Neural progenitor cell (in vitro differentiated cells): ENCODE measurements around the gene GUCY1A2. TPM values are rescaled to one million over a fixed set of nuclear protein-coding genes. Genes with fewer than 3 reads are reported as not detected.

Source experiments
- DNase-seq: peaks from one replicate; pipeline ENCODE4 v3.0.0-alpha.2; 2016; ENCODE audit warnings: low spot score
- H2AFZ ChIP-seq: fragments of 200-600 bp; sonication (generic); replicated peaks from 2 replicates; pipeline ENCODE4 v1.6.1; 2016; ENCODE audit warnings: antibody characterized with exemption
- H3F3A ChIP-seq: fragments of 200-600 bp; sonication (generic); 2 replicates; pipeline ENCODE4 v1.6.1; 2016; ENCODE audit warnings: antibody characterized with exemption, low read depth
- H3K27ac ChIP-seq: fragments of 200-600 bp; sonication (generic); 2 replicates; pipeline ENCODE4 v1.5.1; 2016; ENCODE audit warnings: mild to moderate bottlenecking
- H3K27me3 ChIP-seq: fragments of 200-600 bp; sonication (generic); 2 replicates; pipeline ENCODE4 v1.6.1; 2016; ENCODE audit warnings: mild to moderate bottlenecking, moderate library complexity
- H3K36me3 ChIP-seq: fragments of 200-600 bp; sonication (generic); 2 replicates; pipeline ENCODE4 v1.5.1; 2016
- H3K4me1 ChIP-seq: fragments of 200-600 bp; sonication (generic); 2 replicates; pipeline ENCODE4 v1.6.1; 2016; ENCODE audit warnings: mixed run types
- H3K4me2 ChIP-seq: fragments of 200-600 bp; sonication (generic); 2 replicates; pipeline ENCODE4 v1.6.1; 2016
- H3K4me3 ChIP-seq: fragments of 200-600 bp; sonication (generic); 2 replicates; pipeline ENCODE4 v1.5.1; 2016
- H3K79me2 ChIP-seq: fragments of 200-600 bp; sonication (generic); 2 replicates; pipeline ENCODE4 v1.6.1; 2016; ENCODE audit warnings: low read depth
- H3K9ac ChIP-seq: fragments of 200-600 bp; sonication (generic); 2 replicates; pipeline ENCODE4 v1.6.1; 2016
- H3K9me3 ChIP-seq: fragments of 200-600 bp; sonication (generic); 2 replicates; pipeline ENCODE4 v1.5.1; 2016; ENCODE audit warnings: low read depth
- H4K20me1 ChIP-seq: fragments of 200-600 bp; sonication (generic); 2 replicates; pipeline ENCODE4 v1.6.1; 2016; ENCODE audit warnings: low read depth
- H3K27ac Mint-ChIP-seq: 3 replicates; pipeline ENCODE4 v1.8.0; 2021; ENCODE audit warnings: mixed read lengths
- H3K27me3 Mint-ChIP-seq: 2 replicates; pipeline ENCODE4 v1.8.0; 2022; ENCODE audit warnings: low read depth, mild to moderate bottlenecking, inconsistent platforms, moderate library complexity, mixed read lengths; ENCODE audit not compliant: insufficient read depth
- H3K36me3 Mint-ChIP-seq: 3 replicates; pipeline ENCODE4 v1.8.0; 2021; ENCODE audit warnings: mixed read lengths
- H3K4me1 Mint-ChIP-seq: 3 replicates; pipeline ENCODE4 v1.8.0; 2021; ENCODE audit warnings: mixed read lengths
- H3K4me3 Mint-ChIP-seq: 3 replicates; pipeline ENCODE4 v1.8.0; 2021; ENCODE audit warnings: mild to moderate bottlenecking, moderate library complexity, mixed read lengths
- H3K9me3 Mint-ChIP-seq: 3 replicates; pipeline ENCODE4 v1.8.0; 2020; ENCODE audit warnings: mixed read lengths
- EZH2 ChIP-seq: fragments of 200-600 bp; sonication (generic); IDR thresholded peaks from 2 replicates; pipeline ENCODE4 v1.6.1; 2017; ENCODE audit warnings: antibody characterized with exemption, mild to moderate bottlenecking, moderate library complexity
- EZH2phosphoT487 ChIP-seq: fragments of 200-600 bp; sonication (generic); IDR thresholded peaks from 2 replicates; pipeline ENCODE4 v1.6.1; 2017; ENCODE audit warnings: antibody characterized with exemption
- total RNA-seq: library from RNA; depleted of rRNA; stranded (reverse); fragments of >200 nt; gene quantifications from 2 replicates; pipeline ENCODE4 v1.2.3, GENCODE V29; 2015; ENCODE audit warnings: low replicate concordance
- TF ChIP-seq, protein P1 (sequence below): fragments of 200-600 bp; sonication (generic); IDR thresholded peaks from 2 replicates; pipeline ENCODE4 v1.5.1; 2017; ENCODE audit warnings: antibody characterized with exemption, mild to moderate bottlenecking

The GUCY1A2 gene
- total RNA-seq, 1 donor from 2014 or later = 0.54 TPM

- no peak for TF ChIP-seq EZH2phosphoT487
- TF ChIP-seq EZH2 = no peak
- TF ChIP-seq, protein P1, sequence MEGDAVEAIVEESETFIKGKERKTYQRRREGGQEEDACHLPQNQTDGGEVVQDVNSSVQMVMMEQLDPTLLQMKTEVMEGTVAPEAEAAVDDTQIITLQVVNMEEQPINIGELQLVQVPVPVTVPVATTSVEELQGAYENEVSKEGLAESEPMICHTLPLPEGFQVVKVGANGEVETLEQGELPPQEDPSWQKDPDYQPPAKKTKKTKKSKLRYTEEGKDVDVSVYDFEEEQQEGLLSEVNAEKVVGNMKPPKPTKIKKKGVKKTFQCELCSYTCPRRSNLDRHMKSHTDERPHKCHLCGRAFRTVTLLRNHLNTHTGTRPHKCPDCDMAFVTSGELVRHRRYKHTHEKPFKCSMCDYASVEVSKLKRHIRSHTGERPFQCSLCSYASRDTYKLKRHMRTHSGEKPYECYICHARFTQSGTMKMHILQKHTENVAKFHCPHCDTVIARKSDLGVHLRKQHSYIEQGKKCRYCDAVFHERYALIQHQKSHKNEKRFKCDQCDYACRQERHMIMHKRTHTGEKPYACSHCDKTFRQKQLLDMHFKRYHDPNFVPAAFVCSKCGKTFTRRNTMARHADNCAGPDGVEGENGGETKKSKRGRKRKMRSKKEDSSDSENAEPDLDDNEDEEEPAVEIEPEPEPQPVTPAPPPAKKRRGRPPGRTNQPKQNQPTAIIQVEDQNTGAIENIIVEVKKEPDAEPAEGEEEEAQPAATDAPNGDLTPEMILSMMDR = no peak
- no peaks in the 10 kb centered on the region for H4K20me1 ChIP-seq
- H3K4me3 ChIP-seq = no peak overlapping the region
- no peaks in the 10 kb centered on the region for H3K9me3 ChIP-seq
- no peaks in the 10 kb centered on the region for H3K36me3 ChIP-seq
- Mint-ChIP-seq H3K36me3 (no peaks in the 10 kb centered on the region), H3K27ac (no peak overlapping the region), H3K27me3 (no peaks in the 10 kb centered on the region), H3K4me1 (no peaks in the 10 kb centered on the region), H3K9me3 (no peaks in the 10 kb centered on the region), H3K4me3 (no peak overlapping the region)
- no peaks in the 10 kb centered on the region for H3K79me2 ChIP-seq
- H3K27ac ChIP-seq = no peak overlapping the region
- H3K9ac ChIP-seq = no peak overlapping the region
- H3K4me2 ChIP-seq = no peak overlapping the region
- DNase-seq = no peak
- H3K27me3 ChIP-seq = no peaks in the 10 kb centered on the region
- no peaks in the 10 kb centered on the region for H3F3A ChIP-seq
- H3K4me1 ChIP-seq = no peaks in the 10 kb centered on the region
- H2AFZ ChIP-seq = no peak overlapping the region
Observed at GRCh38 chr11:106745941-106746340, 272.3 kb downstream of the GUCY1A2 start.

DNA sequence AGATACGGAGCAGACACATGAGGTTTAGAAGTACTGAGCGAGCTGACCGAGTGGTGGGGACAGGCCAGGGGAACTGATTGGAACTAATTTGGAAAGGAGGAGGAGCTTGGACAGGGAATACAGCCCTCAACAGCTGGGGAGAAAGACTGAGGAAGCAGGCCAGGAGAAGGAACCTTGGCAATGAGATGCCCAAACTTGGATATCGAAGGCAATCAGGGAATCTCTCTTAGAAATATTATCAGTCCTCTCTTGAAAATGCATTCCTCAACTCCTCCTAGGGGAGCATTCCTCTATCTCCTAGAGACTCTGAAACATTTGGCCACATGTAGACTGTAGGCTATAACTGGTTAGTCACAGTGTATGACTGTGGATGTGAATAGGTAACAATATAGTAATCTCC lies 284.6 kb downstream of the GUCY1A2 start:
- no peak for DNase-seq
- Mint-ChIP-seq H3K27ac (no peak overlapping the region), H3K27me3 (peaks cover 3% of the 10 kb centered on the region), H3K4me3 (no peak overlapping the region), H3K9me3 (peaks cover 13% of the 10 kb centered on the region), H3K36me3 (no peaks in the 10 kb centered on the region), H3K4me1 (no peaks in the 10 kb centered on the region)
- Histone ChIP-seq H3K4me3 (no peak overlapping the region), H3K36me3 (no peaks in the 10 kb centered on the region), H3K27me3 (no peaks in the 10 kb centered on the region), H3K79me2 (no peaks in the 10 kb centered on the region), H3K27ac (no peak overlapping the region), H3K4me2 (no peak overlapping the region), H4K20me1 (no peaks in the 10 kb centered on the region), H3K9me3 (peaks cover 5% of the 10 kb centered on the region), H3K9ac (no peak overlapping the region), H3F3A (no peaks in the 10 kb centered on the region), H3K4me1 (no peaks in the 10 kb centered on the region), H2AFZ (no peak overlapping the region)
- TF ChIP-seq, protein P1 = no peak
- TF ChIP-seq EZH2 = no peak
- TF ChIP-seq EZH2phosphoT487 = no peak

- Histone ChIP-seq H4K20me1 (no peaks in the 10 kb centered on the region), H3K4me2 (no peak overlapping the region), H3K4me1 (no peaks in the 10 kb centered on the region), H3K36me3 (no peaks in the 10 kb centered on the region), H3K27me3 (no peaks in the 10 kb centered on the region), H3K9me3 (no peaks in the 10 kb centered on the region), H2AFZ (no peak overlapping the region), H3K27ac (no peak overlapping the region), H3K9ac (no peak overlapping the region), H3F3A (no peaks in the 10 kb centered on the region), H3K4me3 (no peak overlapping the region), H3K79me2 (no peaks in the 10 kb centered on the region)
- no peak for DNase-seq
- no peaks in the 10 kb centered on the region for H3K36me3 Mint-ChIP-seq
- no peaks in the 10 kb centered on the region for H3K9me3 Mint-ChIP-seq
- no peak overlapping the region for H3K27ac Mint-ChIP-seq
- TF ChIP-seq EZH2 (no peak), EZH2phosphoT487 (no peak)
- TF ChIP-seq, protein P1 = no peak
- H3K4me3 Mint-ChIP-seq = no peak overlapping the region
- H3K4me1 Mint-ChIP-seq = no peaks in the 10 kb centered on the region
- no peaks in the 10 kb centered on the region for H3K27me3 Mint-ChIP-seq
Observed at GRCh38 chr11:106728859-106729258, 289.4 kb downstream of the GUCY1A2 start.
